ENCODE results near the gene MAD1L1.

DNA sequence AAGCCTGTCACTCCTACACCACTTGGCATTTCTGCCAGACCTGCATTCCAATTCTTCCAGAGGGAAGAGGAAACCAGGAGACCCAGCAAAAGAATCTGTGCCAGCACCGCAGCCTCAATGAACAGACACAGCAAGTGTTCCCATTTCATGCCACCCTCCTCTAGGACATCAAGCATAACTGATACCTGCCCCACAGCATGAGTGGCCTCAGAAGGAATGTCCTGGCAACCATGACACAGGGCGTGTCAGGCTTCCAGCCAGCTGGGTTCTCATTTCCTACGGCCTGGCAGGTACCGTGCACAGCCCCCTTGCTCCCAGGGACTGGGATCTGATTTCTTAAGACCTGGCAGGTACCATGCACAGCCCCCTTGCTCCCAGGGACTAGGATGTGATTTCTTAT lies 7.8 kb downstream of the MAD1L1 start:
- TF ChIP-seq POLR2A (IDR thresholded peaks at IDR 0.05), result no peak
- TF ChIP-seq, protein P1, sequence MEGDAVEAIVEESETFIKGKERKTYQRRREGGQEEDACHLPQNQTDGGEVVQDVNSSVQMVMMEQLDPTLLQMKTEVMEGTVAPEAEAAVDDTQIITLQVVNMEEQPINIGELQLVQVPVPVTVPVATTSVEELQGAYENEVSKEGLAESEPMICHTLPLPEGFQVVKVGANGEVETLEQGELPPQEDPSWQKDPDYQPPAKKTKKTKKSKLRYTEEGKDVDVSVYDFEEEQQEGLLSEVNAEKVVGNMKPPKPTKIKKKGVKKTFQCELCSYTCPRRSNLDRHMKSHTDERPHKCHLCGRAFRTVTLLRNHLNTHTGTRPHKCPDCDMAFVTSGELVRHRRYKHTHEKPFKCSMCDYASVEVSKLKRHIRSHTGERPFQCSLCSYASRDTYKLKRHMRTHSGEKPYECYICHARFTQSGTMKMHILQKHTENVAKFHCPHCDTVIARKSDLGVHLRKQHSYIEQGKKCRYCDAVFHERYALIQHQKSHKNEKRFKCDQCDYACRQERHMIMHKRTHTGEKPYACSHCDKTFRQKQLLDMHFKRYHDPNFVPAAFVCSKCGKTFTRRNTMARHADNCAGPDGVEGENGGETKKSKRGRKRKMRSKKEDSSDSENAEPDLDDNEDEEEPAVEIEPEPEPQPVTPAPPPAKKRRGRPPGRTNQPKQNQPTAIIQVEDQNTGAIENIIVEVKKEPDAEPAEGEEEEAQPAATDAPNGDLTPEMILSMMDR (IDR thresholded peaks at IDR 0.05), result no peak
